HG02678 (cell line): ENCODE results near the gene UGT1A7.

Source experiments
- ATAC-seq: cut with Tn5 transposase; IDR thresholded peaks from one replicate; pipeline ENCODE4 v1.9.1; 2021; ENCODE audit warnings: mild to moderate bottlenecking, moderate library complexity; ENCODE audit not compliant: unreplicated experiment

UGT1A7 gene

GRCh38 chr2:233760043-233760442 is 78.3 kb downstream of the UGT1A7 start, which contains the start of gene UGT1A1:
TSS of gene UGT1A1 (plus strand) at chr2:233760270. CDS start at chr2:233760288, 18 bp downstream.
- ATAC-seq: no peak

- ATAC-seq: no peak
Observed at GRCh38 chr2:233761040-233761769, 79.5 kb downstream of the UGT1A7 start.

- no peak for ATAC-seq
Observed at GRCh38 chr2:233764264-233764663, 82.6 kb downstream of the UGT1A7 start.

GRCh38 chr2:233764761-233765160 is 83.1 kb downstream of the UGT1A7 start:
- ATAC-seq: no peak

GRCh38 chr2:233766416-233766815 is 84.7 kb downstream of the UGT1A7 start:
- no peak for ATAC-seq

- ATAC-seq: no peak
Observed at GRCh38 chr2:233768076-233768475, 86.4 kb downstream of the UGT1A7 start.

GRCh38 chr2:233769260-233769659 is 87.6 kb downstream of the UGT1A7 start:
- ATAC-seq: no peak

GRCh38 chr2:233772153-233772552 is 90.5 kb downstream of the UGT1A7 start:
- ATAC-seq: no peak

GRCh38 chr2:233772583-233772982 is 90.9 kb downstream of the UGT1A7 start:
- ATAC-seq: no peak

- ATAC-seq: no peak
Observed at GRCh38 chr2:233773854-233774253, 92.2 kb downstream of the UGT1A7 start.

- ATAC-seq: no peak
Observed at GRCh38 chr2:233775414-233775813, 93.7 kb downstream of the UGT1A7 start.

GRCh38 chr2:233778030-233778429 is 96.3 kb downstream of the UGT1A7 start, which contains the start of gene MROH2A:
TSS of gene MROH2A (plus strand) at chr2:233778330. CDS start at chr2:233779359, 1,029 bp downstream.
- ATAC-seq: no peak

- no peak for ATAC-seq
Observed at GRCh38 chr2:233779722-233780121, 98.0 kb downstream of the UGT1A7 start.

GRCh38 chr2:233780771-233781170 is 99.1 kb downstream of the UGT1A7 start:
- ATAC-seq: no peak

- ATAC-seq: no peak
Observed at GRCh38 chr2:233789554-233789953, 107.9 kb downstream of the UGT1A7 start.

- ATAC-seq: no peak
Observed at GRCh38 chr2:233791151-233791882, 109.6 kb downstream of the UGT1A7 start.

- ATAC-seq: no peak
Observed at GRCh38 chr2:233791883-233792329, 110.2 kb downstream of the UGT1A7 start.

- no peak for ATAC-seq
Observed at GRCh38 chr2:233792720-233793119, 111.0 kb downstream of the UGT1A7 start.

- no peak for ATAC-seq
Observed at GRCh38 chr2:233793465-233794127, 111.9 kb downstream of the UGT1A7 start.

GRCh38 chr2:233794128-233794658 is 112.5 kb downstream of the UGT1A7 start:
- no peak for ATAC-seq

- no peak for ATAC-seq
Observed at GRCh38 chr2:233795735-233796171, 114.1 kb downstream of the UGT1A7 start.
